Lung microvascular endothelial cell (primary cell): ENCODE measurements around the gene PKIB. TPM values are rescaled to one million over a fixed set of nuclear protein-coding genes. Genes with fewer than 3 reads are reported as not detected.

Source experiments
- DNase-seq, 2 donors: peaks; one replicate each; pipeline versions ENCODE4 v3.0.0 to v3.0.0-alpha.2; 2010; ENCODE audit warnings: low read depth in 2 of 2
- total RNA-seq: library from RNA; depleted of rRNA; stranded (reverse); fragments of >200 nt; gene quantifications from 2 replicates; pipeline ENCODE4 v1.2.1, GENCODE V29; 2014

Gene PKIB
- total RNA-seq, 1 donor from 2014 or later: 0.20 TPM

DNA sequence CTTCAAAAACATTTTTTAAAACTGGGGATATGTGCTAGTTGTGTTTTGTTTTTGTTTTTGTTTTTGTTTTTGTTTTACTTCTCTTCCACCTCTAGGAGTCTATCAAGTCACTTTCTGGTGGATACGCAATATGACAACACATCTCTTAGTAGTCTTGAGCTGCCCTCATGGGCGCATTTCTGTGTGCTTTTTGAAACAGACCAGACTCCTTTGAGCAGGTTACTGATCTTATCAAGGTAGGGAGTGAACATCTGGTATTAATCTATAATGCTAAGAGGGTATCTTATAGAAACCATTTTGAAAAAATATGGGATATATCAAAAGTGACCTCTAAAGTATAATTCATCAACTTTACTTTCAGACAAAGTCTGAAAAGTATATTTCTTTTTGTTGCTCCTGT, 56.2 kb downstream of the PKIB start:
- DNase-seq: no peak

DNA sequence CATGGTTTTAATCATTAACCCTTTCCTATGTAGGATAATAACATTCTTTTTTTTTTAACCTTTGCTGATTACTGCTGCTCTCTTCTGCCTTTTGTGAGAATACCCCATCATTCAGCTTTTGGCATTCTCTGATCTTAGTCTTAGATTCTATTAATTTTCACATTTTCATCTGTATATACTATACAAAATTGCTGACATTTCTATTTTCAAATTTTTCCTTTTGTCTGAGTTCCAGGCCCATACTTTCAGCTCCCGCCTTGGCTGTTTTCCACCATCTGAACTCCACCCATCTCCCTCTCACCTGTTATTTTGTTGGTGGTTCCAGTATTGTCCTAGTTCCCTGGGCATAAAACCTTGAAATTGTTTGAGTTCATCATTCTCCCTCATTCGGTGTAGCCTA, 59.2 kb downstream of the PKIB start:
- DNase-seq: no peak

- no peak for DNase-seq
Measured at GRCh38 chr6:122669868-122670267, 59.7 kb downstream of the PKIB start.

DNA sequence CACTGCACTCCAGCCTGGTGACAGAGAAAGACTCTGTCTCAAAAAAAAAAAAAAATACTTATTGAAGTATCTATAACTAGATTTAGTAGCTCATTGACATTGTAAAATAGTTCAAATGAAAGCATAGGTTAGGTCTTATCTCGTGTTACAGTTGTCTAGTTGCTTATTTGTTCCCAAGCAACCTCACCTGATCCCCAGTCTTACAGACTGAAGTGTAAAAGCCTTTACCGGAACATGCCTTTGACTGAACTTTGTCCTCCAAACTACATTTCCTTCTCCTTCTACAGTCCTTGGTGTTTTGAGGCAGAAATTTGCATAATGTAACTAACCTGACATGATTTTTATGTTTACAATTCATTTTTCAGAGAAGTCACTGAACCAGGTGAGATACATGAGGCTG, 61.0 kb downstream of the PKIB start:
- no peak for DNase-seq

GRCh38 chr6:122673343-122673961, 63.2 kb downstream of the PKIB start:
- no peak for DNase-seq

DNA sequence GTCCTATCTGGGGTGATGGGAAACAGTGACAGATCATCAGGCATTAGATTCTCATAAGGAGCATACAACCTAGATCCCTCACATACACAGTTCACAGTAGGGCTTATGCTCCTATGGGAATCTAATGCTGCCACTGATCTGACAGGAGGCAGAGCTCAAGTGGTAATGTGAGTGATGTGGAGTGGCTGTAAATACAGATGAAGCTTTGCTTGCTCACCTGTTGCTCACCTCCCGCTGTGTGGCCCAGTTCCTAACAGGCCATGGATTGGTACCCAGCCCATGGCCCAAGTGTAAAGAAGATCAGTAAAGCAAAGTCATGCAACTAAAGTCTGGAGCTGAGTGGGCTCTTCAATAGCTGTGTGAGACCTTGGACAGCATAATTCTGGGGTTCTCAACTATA, 65.9 kb downstream of the PKIB start:
- DNase-seq: no peak

DNA sequence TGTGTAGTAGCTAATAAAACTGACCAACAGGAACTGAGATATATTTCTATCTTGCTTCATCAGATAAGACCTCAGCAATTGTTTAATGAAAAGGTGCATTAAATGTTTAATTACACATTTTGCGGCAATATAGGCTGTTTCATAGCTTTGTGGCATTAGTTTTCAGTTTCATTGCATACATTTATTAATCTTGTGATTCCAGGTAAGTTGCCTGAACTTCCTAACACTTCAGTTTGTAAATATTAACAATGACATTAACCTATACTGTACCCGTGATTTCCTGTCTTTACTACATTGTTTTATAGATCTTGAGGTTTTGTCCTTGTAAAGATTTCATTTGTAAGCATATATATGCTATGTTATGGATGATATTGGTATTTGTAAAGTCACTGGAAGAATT, 66.5 kb downstream of the PKIB start:
- DNase-seq: no peak

GRCh38 chr6:122677406-122677805, 67.2 kb downstream of the PKIB start:
- no peak for DNase-seq

DNA sequence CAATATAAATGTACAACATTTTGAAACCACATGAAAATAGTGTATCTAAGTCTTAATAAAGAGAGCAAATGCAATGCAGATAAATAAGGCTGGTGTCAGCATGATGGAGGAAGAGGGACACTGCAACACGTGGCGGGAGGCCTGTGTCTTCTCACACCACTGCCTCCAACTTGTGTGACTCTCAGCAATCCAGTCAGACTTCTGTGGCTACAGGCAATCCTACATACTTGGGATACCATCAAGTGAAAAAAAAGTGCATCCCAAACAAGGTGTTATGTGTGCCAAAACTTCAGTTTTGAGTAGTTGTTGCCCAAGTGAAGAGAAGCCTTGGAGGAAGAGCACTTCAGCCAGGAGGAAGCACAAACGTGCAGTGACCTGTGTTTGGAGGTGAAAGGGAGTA, 68.6 kb downstream of the PKIB start:
- no peak for DNase-seq

DNA sequence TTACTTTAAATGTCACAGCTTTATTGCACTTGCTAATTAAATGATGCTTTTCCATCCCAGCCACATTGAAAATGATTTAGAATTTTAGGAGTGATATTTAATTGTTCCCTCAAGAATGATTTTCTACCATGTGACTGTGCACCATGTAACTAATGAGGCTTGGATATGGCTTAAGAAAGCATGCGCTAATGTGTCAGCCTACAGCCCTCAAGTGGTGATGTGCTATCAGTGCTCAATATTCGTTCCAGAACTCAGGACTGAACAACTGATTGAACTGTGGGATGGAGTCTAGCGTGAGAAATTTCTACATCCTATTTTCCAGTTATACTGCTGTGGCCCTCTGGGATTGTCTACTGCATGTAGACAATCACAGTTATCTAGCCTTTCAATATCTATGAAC, 71.5 kb downstream of the PKIB start:
- DNase-seq: no peak

- no peak for DNase-seq
Measured at GRCh38 chr6:122683989-122684651, 73.9 kb downstream of the PKIB start.

- DNase-seq: no peak
Measured at GRCh38 chr6:122692175-122692598, 82.0 kb downstream of the PKIB start.

- no peak for DNase-seq
Measured at GRCh38 chr6:122692807-122693580, 82.8 kb downstream of the PKIB start.

- DNase-seq: no peak
Measured at GRCh38 chr6:122694075-122694474, 83.9 kb downstream of the PKIB start.

DNA sequence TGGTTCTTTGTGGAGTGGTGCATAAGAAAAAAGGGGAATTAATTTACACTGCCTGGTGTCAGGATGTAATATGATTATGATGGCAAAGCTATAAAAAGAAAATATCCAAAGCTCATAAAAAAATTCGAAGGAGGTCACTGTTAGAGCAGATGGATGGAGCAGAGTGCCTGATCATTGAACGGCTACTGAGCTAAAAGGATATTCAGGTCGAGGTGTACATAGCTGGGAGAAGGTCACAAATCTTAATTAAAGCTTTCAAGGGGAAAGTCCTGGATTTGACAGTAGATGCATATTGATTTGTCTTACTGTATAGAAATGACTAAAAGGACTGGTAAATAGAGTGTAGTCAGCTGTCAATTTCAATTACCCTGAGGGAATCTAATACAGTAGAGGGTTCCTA, 84.4 kb downstream of the PKIB start:
- no peak for DNase-seq

- no peak for DNase-seq
Measured at GRCh38 chr6:122695188-122695587, 85.0 kb downstream of the PKIB start.

DNA sequence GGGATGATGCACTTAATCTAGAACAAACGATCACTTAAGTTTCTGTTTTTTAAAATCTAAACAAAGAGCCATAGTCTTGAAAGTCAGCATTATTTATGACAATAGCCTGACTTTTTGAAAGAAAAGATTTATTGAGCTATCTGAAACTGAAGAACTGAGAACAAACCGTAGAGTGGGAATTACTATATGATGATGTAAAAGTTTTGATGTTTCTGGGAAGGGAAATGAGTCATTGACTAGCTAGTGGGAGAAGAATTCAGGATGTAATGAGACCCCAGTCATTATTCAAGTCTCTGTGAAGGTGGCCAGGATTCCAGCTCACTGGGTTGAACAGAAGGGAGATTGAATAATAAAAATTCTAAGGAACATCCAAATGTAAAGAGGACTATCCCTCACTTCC, 85.9 kb downstream of the PKIB start:
- DNase-seq: peak; percentile 8 to 88

GRCh38 chr6:122696853-122697252, 86.6 kb downstream of the PKIB start:
- peak in 1 of 2 donors; percentile 28 for DNase-seq

- no peak for DNase-seq
Measured at GRCh38 chr6:122697458-122697857, 87.3 kb downstream of the PKIB start.

DNA sequence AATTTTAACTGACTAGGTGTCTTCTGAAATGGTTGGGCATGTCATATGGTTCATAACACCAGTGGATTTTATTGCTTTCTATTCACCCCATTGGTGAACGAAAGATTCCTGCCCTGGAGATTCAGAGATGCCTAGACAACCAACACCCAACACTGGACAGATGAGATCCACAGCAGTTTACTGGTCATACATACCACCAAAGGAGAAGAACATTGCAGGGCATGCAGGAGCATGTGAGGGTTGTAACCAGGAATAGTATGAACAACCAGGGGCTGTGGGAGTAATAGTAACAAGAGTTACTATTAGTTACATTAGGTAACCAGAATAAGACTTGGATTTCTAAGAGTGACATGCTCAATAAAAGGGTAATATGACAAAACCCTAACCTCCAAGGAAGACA, 91.5 kb downstream of the PKIB start:
- no peak for DNase-seq

- DNase-seq: no peak
Measured at GRCh38 chr6:122702841-122703240, 92.6 kb downstream of the PKIB start.

- DNase-seq: no peak
Measured at GRCh38 chr6:122704066-122704465, 93.9 kb downstream of the PKIB start.
